Measurements from ENCODE around the gene MED20.

The MED20 gene

DNA sequence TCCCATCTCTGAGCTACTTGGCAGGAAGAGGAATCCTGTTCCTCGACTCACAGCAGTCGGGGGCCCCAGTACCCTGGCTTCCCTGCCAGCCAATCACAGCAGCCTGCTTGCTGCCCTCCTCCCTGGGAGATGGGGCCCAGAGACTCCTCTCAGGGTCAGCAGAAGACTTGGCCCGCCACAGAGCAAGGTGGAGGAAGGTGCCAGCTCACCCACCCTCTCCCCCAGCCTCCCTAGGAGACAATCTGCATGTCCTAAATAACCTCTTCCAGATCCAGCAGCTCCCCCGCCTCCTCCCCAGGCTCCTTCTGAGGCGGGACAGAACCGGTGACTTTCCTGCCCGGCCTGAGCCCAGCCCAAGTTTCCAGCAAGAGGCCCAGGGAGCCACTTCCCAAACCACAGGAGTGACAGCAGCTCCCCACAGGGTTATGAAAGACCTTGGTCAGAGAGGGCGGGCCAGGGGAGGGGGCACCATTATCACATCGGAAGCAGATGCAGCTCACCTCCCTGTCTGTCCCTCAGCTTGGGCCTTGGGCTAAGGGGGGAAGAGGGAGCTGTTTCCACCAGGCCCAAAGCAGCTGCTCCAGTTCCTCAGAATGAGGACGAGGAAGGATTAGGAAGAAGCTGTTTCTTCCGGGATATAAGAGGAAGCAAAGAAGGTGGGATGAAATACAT lies 18.4 kb upstream of the MED20 start:
- TF ChIP-seq CTCF (IDR thresholded peaks at IDR 0.05) = no peak
- peaks cover 44% of the 10 kb centered on the region for H3K36me3 ChIP-seq
- H3K9me3 ChIP-seq = no peaks in the 10 kb centered on the region
- H3K4me3 ChIP-seq (ENCODE audit: low read depth in 1 of 2, low read length in 1 of 2) = peak overlapping the region; percentile 97 to 99
- H3K4me1 ChIP-seq (ENCODE audit: control insufficient read depth in 1 of 2, insufficient read depth in 1 of 2, low read depth in 1 of 2, low read length in 1 of 2) = peaks cover 85 to 87% of the 10 kb centered on the region in 2 experiments
- H3K27me3 ChIP-seq = no peaks in the 10 kb centered on the region
- peak overlapping the region; percentile 95 for H3K27ac ChIP-seq

DNA sequence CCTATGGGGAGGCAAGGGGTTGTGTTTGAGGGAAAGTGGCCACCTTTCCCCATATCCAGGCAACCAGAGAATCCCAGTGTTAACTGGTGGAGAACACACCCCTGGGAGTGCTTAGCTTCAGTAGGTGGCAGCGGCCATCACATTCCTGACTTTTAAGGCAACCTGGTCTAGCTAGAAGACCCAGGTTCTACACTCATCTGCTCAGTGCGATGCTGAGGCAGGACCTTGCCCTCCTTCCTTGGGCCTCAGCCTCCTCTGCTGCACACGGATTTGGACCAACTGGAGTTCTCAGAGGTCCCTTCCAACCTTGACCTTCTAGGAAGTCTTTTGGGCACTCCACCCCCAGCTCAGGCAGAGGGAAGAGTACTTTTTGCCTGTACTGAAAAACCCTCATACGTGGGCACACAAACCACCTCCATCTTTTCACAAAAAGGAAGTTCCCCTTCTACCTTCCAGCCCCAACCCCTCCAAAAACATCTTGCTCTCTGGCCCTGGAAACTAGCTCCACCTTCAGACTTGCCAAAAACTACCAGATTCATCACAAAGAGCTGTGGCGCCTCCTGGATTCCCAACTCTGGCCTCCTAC lies 17.7 kb upstream of the MED20 start:
- no peak for TF ChIP-seq CTCF (IDR thresholded peaks at IDR 0.05)
- Histone ChIP-seq H3K9me3 (no peaks in the 10 kb centered on the region), H3K4me1 (ENCODE audit: control insufficient read depth in 1 of 2, insufficient read depth in 1 of 2, low read depth in 1 of 2, low read length in 1 of 2) (peaks cover 81 to 84% of the 10 kb centered on the region in 2 experiments), H3K36me3 (peaks cover 50% of the 10 kb centered on the region), H3K27me3 (no peaks in the 10 kb centered on the region), H3K4me3 (ENCODE audit: low read depth in 1 of 2, low read length in 1 of 2) (peak overlapping the region; percentile 97 to 99), H3K27ac (peak overlapping the region; percentile 95)

- peak; percentile 8 for TF ChIP-seq CTCF (IDR thresholded peaks at IDR 0.05)
- Histone ChIP-seq H3K9me3 (no peaks in the 10 kb centered on the region), H3K4me3 (ENCODE audit: low read depth in 1 of 2, low read length in 1 of 2) (peak overlapping the region; percentile 97 to 99), H3K27me3 (no peaks in the 10 kb centered on the region), H3K4me1 (ENCODE audit: control insufficient read depth in 1 of 2, insufficient read depth in 1 of 2, low read depth in 1 of 2, low read length in 1 of 2) (peaks cover 74 to 77% of the 10 kb centered on the region in 2 experiments), H3K36me3 (peaks cover 55% of the 10 kb centered on the region), H3K27ac (peak overlapping the region; percentile 95)
Observed at GRCh38 chr6:41937861-41938574, 17.1 kb upstream of the MED20 start.

GRCh38 chr6:41937472-41937860 lies 16.5 kb upstream of the MED20 start:
- no peak for TF ChIP-seq CTCF (IDR thresholded peaks at IDR 0.05)
- H3K27me3 ChIP-seq = no peaks in the 10 kb centered on the region
- peak overlapping the region; percentile 97 to 99 for H3K4me3 ChIP-seq (ENCODE audit: low read depth in 1 of 2, low read length in 1 of 2)
- peaks cover 61% of the 10 kb centered on the region for H3K36me3 ChIP-seq
- H3K9me3 ChIP-seq = no peaks in the 10 kb centered on the region
- peak overlapping the region; percentile 95 for H3K27ac ChIP-seq
- peaks cover 69 to 73% of the 10 kb centered on the region in 2 experiments for H3K4me1 ChIP-seq (ENCODE audit: control insufficient read depth in 1 of 2, insufficient read depth in 1 of 2, low read depth in 1 of 2, low read length in 1 of 2)

DNA sequence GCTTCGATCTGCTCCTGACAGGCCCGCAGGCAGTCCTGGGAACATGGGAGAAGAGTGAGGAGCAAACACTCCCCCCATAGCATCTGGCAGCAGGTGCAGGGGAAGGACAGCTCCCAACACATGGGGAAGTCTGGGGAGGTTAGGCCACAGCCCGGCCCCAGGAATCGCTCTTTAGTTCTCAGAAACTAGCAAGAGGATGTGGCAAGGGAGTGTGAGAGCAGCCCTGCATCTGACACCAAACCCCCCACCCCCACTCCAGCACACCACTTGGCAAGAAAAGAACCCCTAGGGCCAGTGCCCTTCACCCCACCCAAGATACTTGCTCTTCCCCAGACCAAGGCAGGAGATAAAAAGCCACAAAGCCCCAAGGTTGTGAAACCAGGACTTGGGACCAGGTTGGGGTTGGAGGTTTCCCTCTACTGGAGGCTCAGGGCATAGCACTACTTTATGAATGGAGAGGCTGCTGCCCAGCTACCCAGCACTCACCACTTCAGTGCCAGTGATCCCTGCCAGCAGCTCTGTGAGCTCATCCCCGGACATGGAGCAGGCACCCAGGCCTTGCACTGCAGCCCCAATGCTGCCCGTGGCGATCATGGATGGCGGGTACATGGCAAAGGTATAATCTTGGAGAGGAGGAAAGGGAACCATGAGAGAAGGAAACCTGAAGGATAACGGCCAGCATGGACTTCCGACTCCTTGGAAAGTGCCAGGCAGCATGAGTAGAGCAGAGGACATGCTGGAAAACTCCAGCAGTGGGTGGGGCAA lies 15.3 kb upstream of the MED20 start:
- Histone ChIP-seq H3K4me3 (ENCODE audit: low read depth in 1 of 2, low read length in 1 of 2) (peak overlapping the region; percentile 97 to 99), H3K4me1 (ENCODE audit: control insufficient read depth in 1 of 2, insufficient read depth in 1 of 2, low read depth in 1 of 2, low read length in 1 of 2) (peaks cover 61 to 65% of the 10 kb centered on the region in 2 experiments), H3K36me3 (peaks cover 73% of the 10 kb centered on the region), H3K9me3 (no peaks in the 10 kb centered on the region), H3K27me3 (no peaks in the 10 kb centered on the region), H3K27ac (peak overlapping the region; percentile 95)
- peak; percentile 87 for TF ChIP-seq CTCF (IDR thresholded peaks at IDR 0.05)

Data from neutrophil (primary cell).